HL-60/S4 (cell line): ENCODE results near the gene IGF2R.
"Not testable (repeated sequence)": the region's sequence is repeated elsewhere in the genome, so short reads cannot be mapped to it uniquely, and the experiment has no call there.

Source experiments
- in situ Hi-C: fragments of 300-500 bp; cut with MboI; formaldehyde crosslinking; loops from 2 replicates; pipeline ENCODE4 v1.14.3; 2022; ENCODE audit warnings: low sequenced_read_pairs

The IGF2R gene

DNA sequence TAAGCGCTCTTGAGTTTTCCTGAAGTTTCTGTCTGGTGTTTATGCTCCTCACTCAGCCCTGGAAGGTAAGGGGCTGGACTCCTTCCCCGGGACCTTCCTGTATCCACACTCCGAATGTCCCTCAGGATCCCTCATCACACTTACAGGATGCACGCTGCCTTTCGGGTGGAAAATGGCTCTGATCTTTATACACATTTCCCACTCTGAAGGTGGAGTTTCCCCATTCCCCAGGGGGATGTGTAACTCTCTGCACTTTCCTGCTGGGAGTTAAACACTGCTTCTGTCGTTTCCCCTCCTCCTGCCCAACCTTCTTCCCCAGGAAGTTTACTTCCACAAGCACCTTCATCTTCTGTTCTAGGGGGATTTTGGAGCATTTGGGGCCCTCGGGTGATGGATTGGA lies 17.1 kb upstream of the IGF2R start:
- in situ Hi-C loops, result no loop called here

- in situ Hi-C loops, result no loop called here
Observed at GRCh38 chr6:159952289-159953005, 16.4 kb upstream of the IGF2R start.

- in situ Hi-C loops, result no loop called here
Observed at GRCh38 chr6:159953091-159953601, 15.7 kb upstream of the IGF2R start.

- in situ Hi-C loops, result no loop called here
Observed at GRCh38 chr6:159955945-159956361, 12.9 kb upstream of the IGF2R start.

GRCh38 chr6:159957071-159957673 lies 11.7 kb upstream of the IGF2R start:
- in situ Hi-C loops, result no loop called here

DNA sequence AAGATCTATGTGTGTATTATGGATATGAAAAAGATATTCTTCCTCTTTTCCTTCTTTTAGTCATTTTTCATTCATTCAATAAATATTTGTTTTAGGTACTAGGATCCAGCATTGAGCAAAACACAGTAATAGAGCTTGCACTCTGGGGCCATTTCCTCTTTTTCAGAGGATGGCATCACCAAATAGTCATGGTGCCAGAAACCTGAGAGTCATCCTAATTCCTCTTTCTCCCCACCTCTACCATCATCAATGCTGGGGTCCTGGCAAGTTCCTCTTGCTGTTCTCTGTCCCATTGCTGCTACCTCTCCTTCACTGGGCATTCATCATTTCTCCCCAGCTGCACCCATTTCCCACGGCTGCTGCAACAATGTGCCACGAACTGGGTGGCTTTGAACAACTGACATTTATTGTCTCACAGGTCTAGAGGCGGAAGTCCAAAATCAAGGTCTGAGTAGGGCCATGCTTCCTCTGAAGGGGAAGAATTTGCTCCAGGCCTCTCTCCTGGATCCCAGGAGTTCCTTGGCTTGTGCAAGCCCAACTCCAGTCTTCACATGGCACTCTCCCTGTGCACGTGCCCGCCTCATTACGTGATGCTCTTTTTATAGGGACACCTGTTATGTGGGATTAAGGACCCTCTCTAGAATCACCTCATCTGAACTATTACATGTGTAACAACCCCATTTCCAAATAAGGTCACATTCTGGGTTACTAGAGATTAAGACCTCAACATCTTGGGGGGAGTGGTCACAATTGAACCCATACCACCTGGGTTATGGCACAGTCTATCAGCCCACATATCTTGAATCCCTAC lies 9.5 kb upstream of the IGF2R start:
- in situ Hi-C loops, result no loop called here

DNA sequence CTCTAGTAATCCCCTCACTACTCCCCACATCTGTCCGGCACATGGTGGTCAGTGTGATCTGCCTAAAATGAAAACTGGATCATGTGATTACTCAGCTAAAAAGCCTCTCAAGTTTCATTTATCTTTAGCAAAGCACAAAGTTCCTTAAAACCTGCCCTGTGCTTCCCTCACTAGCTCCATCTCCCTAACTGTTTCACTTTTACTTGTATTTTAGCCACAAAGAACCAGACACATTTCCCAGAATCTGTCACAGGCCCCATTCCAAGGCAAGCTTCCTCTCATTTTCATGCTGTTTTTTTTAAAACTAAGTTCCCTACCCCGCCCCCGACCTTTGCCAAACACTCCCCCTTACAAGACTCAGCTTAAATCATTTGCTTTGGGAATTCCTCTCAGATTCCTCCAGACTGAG lies 8.9 kb upstream of the IGF2R start:
- in situ Hi-C loops, result no loop called here

DNA sequence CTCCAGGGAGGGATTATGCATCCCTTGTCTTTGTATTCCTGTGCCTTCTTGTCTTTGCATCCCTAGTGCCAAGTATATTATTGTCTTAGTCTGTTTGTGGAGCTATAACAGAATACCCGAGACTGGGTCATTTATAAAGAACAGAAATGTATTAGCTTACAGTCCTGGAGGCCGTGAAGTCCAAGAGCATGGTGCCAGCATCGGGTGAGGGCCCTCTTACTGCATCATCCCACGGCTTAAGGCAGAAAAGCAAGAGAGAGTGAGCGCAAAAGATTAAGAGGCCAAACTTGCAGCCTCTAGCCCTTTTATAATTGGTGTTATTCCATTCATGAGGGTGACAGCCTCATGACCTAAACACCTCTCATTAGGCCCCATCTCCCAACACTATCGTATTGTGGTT lies 8.4 kb upstream of the IGF2R start:
- in situ Hi-C loops, result no loop called here

GRCh38 chr6:159961528-159961927 lies 7.4 kb upstream of the IGF2R start:
- in situ Hi-C loops, result no loop called here

DNA sequence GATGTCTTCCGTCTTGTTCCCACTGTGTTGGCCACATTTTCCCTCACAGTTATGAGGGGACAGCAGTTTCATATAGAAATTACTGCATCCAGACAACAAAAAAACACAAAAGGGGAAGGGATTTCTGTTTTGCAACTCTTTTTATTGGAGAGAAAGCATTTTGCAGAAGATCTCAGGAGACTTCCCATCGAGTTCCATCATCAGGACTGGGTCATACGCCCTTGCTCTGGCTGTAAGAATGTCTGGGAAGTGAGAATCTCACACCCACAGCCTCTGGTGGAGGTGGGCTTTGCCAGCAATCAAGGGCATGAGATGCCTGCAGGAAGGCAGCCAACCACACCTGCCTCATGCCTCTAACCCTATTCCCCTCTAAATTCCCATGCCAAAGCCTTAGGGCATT lies 5.8 kb upstream of the IGF2R start:
- in situ Hi-C loops, result no loop called here

DNA sequence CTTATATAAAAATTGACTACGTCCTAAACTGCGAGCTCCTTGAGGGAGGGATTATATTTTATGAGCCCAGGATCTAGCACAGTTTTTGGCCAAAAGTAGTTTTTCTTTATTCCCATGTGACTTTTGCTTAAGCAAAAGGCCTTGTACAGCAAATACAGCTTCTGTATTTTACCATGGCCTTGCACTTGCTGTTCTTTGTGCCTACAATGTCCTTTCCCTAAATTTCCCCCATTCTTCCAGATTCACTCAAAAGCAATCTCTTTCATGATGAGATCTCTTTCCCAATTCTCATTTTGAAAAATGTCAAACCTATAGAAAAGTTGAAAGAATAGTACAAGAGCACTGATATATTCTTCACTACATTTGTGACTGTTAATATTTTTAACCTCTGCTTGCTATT lies 4.8 kb upstream of the IGF2R start:
- in situ Hi-C loops, result no loop called here

DNA sequence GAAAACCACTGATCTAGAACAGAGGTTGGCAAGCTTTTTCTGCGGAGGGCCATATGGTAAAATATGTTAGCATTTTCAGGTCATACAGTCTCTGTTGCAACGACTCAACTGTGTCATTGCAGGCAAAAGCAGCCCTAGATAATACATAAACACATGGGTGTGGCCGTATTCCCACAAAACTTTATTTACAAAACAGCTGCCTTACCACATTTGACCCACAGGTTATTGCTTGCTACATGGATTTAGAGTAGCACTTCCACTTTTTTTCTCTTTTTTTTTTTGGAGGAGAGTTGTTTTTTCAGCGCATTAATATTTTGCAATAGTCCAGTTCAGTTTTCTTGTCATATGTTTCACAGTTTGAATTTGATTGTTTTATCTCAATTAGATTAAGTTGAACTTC lies 2.5 kb upstream of the IGF2R start:
- in situ Hi-C loops, result no loop called here

DNA sequence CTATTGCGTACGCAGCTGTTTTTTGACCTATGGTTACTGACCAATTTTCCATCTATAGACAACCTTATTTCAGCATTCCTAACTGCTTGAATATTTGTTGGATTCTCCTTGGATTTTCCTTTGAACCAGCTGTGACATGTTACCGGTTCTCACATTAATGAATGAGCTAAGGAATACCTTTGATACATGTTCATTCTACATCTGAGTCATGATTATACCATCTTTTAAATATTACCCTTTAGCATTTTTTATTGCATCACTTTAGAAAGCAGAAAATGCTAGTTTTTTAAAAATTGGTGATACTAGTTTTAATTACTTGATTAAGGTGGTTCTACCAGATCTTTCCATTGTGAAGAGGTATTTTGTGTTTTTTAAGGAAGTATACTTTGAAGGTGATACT lies 1.9 kb upstream of the IGF2R start:
- in situ Hi-C loops, result no loop called here

- in situ Hi-C loops, result not testable (repeated sequence)
Observed at GRCh38 chr6:159967621-159968020, 1.3 kb upstream of the IGF2R start.

DNA sequence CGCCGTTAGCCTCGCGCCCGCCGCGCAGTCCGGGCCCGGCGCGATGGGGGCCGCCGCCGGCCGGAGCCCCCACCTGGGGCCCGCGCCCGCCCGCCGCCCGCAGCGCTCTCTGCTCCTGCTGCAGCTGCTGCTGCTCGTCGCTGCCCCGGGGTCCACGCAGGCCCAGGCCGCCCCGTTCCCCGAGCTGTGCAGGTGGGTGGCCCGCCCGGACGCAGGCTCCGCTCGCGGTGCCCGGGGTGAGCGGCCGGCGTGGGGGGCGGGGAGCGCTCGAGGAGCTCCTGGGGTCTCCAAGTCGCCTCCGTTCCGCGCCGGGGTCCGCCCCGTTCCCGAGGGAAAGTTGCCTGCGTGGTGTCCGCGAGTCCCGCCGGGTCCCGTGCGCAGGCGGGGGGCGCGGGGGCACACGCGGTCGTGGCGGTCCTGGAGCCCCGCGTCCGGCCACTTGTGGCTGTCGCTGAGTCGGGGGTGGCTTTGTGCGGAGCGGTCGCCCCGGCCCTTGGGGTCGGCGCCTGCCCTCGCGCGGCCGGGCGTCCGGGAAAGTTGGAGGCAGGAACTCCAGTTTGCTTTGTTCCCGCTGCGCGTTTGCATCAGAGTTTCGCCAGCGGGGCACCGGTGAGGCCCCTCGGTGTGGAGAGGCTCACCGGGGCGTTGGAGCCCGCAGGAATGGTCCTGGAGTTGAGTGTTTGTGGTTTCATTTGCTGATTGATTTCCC lies 476 bp downstream of the IGF2R start:
- in situ Hi-C loops, result no loop called here

GRCh38 chr6:159969921-159970320 lies 1.0 kb downstream of the IGF2R start:
- in situ Hi-C loops, result no loop called here

DNA sequence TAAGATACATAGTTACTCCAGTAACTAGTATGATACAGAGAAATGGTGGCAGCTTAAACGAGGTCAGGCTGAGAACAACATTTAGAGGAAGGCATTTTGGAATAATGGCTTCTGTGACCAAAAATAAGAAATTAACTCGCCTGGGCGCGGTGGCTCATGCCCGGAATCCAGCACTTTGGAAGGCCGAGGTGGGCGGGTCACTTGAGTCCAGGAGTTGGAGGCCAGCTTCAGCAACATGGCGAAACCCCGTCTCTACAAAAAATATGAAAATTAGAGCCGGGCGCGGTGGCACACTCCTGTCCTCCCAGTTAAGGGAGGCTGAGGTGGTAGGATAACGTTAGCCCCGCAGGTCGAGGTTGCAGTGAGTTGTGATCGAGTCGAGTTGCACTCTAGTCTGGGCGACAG lies 1.8 kb downstream of the IGF2R start:
- in situ Hi-C loops, result no loop called here

DNA sequence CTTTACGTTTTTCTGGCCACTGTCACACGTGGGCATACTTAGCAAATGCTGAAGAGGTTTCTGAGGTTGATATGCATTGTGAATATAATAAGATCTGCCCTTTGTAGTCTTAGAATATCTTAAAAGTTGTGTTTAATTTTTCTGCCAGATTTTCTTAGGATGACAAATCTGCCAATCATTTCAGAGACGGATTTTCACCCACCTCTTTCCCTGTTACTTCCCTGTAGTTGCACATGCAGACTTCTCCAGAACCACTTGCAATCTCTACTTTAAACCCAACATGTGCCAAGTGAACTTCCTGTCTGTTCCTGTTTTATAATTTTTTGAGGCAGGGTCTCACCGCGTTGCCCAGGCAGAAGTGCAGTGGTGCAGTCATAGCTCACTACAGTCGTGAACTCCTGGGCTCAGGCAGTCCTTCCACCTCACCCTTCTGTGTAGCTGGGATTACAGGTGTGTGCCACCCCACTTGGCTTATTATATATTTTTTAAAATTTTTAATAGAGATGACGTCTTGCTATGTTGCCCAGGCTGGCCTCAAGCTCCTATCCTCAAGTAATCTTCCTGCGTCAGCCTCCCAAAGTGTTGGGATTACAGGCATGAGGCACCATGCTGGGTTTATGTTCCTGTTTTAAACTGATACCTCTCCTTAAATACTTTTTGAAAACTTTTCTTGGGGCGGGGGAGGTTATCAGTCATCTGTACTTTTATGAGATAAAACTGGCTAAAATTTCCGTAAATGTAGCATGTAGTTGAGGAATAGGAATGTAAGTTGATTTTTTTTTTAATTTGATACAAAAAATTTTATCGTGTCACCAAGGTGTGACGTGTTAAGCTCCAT lies 2.7 kb downstream of the IGF2R start:
- in situ Hi-C loops, result no loop called here

DNA sequence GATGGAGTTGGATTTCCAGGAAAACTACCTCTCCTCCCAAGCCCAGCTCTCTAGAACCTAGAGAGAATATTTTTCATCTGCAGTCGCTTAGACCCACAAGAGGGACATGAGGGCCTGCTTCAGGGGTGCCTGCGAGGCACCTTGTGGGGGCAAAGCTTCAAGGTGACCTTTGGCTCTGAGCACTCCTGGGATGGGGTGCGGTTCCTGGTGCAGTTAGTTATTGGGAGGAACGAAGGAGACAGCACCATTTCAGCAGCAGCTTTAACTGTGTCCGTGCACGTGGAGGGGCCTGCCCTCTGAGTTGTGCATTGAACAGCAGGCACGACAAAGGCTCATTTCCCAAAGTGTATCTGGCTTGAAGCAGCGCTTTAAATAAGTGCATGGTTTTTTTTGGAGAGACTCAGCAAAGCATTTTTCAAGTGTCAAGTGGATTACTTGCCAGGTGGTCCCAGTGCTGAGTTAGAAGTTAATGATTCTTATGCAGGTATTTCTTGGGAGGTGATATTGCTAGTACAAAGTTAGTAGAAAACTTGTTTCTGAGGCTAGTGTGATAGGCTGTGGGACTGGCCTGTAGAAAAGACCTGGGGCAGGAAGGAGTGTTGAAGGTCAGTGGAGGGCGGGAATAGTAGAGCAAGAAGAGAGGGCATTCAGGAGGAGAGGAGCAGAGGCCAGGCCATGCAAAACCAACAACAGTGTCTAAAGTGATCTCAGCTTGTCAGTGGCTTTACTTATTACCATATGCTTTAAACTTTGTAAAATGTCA lies 3.8 kb downstream of the IGF2R start:
- in situ Hi-C loops, result no loop called here

- in situ Hi-C loops, result no loop called here
Observed at GRCh38 chr6:159973406-159973805, 4.5 kb downstream of the IGF2R start.
